ENCODE results near the gene PDGFD.

GRCh38 chr11:103920449-103920848 lies 243.5 kb downstream of the PDGFD start:
- TF ChIP-seq, protein P1, sequence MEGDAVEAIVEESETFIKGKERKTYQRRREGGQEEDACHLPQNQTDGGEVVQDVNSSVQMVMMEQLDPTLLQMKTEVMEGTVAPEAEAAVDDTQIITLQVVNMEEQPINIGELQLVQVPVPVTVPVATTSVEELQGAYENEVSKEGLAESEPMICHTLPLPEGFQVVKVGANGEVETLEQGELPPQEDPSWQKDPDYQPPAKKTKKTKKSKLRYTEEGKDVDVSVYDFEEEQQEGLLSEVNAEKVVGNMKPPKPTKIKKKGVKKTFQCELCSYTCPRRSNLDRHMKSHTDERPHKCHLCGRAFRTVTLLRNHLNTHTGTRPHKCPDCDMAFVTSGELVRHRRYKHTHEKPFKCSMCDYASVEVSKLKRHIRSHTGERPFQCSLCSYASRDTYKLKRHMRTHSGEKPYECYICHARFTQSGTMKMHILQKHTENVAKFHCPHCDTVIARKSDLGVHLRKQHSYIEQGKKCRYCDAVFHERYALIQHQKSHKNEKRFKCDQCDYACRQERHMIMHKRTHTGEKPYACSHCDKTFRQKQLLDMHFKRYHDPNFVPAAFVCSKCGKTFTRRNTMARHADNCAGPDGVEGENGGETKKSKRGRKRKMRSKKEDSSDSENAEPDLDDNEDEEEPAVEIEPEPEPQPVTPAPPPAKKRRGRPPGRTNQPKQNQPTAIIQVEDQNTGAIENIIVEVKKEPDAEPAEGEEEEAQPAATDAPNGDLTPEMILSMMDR (IDR thresholded peaks at IDR 0.05) = no peak
- no peak for TF ChIP-seq EZH2 (IDR thresholded peaks at IDR 0.05; ENCODE audit: borderline replicate concordance, insufficient read depth, low read depth, low read length, poor library complexity, severe bottlenecking)

Measured in B cell (primary cell).